Nephron progenitor cell (in vitro differentiated cells): Measurements from ENCODE around the gene TBL1X.

Experiments
- DNase-seq: peaks from one replicate; pipeline ENCODE4 v3.0.0; 2021
- H3K27ac Mint-ChIP-seq: 2 replicates; pipeline ENCODE4 v1.8.0; 2021; ENCODE audit warnings: mild to moderate bottlenecking, moderate library complexity, mixed read lengths
- H3K27me3 Mint-ChIP-seq: 2 replicates; pipeline ENCODE4 v1.8.0; 2021; ENCODE audit warnings: mild to moderate bottlenecking, low read depth, mixed read lengths; ENCODE audit not compliant: poor library complexity
- H3K36me3 Mint-ChIP-seq: 2 replicates; pipeline ENCODE4 v1.8.0; 2021; ENCODE audit warnings: low read depth, mixed read lengths
- H3K4me1 Mint-ChIP-seq: 2 replicates; pipeline ENCODE4 v1.8.0; 2021; ENCODE audit warnings: mixed read lengths
- H3K4me3 Mint-ChIP-seq: 2 replicates; pipeline ENCODE4 v1.8.0; 2021; ENCODE audit warnings: mild to moderate bottlenecking, moderate library complexity, mixed read lengths
- H3K9me3 Mint-ChIP-seq: 2 replicates; pipeline ENCODE4 v1.8.0; 2021; ENCODE audit warnings: mild to moderate bottlenecking, moderate library complexity, mixed read lengths
- CTCF ChIP-seq: fragments of 200-600 bp; sonication (generic); IDR thresholded peaks from 2 replicates; pipeline ENCODE4 v1.5.0; 2021; ENCODE audit warnings: antibody characterized with exemption

The TBL1X gene

GRCh38 chrX:9785944-9786797, 321.3 kb downstream of the TBL1X start, which contains the start of gene SHROOM2:
SHROOM2 (plus strand) TSS chrX:9786429; CDS start chrX:9786546, 117 bp downstream.
- Mint-ChIP-seq H3K4me3 (peak within 1 kb of the TSS; percentile 89), H3K9me3 (peaks cover 54% of the 10 kb centered on the region), H3K4me1 (peaks cover 37% of the 10 kb centered on the region), H3K36me3 (no peaks in the 10 kb centered on the region), H3K27ac (no peak within 1 kb of the TSS), H3K27me3 (peaks cover 24% of the 10 kb centered on the region)
- DNase-seq: peak; percentile 68
- TF ChIP-seq CTCF: no peak

GRCh38 chrX:9786798-9787635, 322.2 kb downstream of the TBL1X start:
- peak overlapping the region; percentile 89 for H3K4me3 Mint-ChIP-seq
- H3K4me1 Mint-ChIP-seq: peaks cover 37% of the 10 kb centered on the region
- H3K36me3 Mint-ChIP-seq: no peaks in the 10 kb centered on the region
- DNase-seq: no peak
- no peak for TF ChIP-seq CTCF
- peaks cover 48% of the 10 kb centered on the region for H3K9me3 Mint-ChIP-seq
- no peak overlapping the region for H3K27ac Mint-ChIP-seq
- peaks cover 24% of the 10 kb centered on the region for H3K27me3 Mint-ChIP-seq

- Mint-ChIP-seq H3K27me3 (peaks cover 26% of the 10 kb centered on the region), H3K27ac (no peak overlapping the region), H3K36me3 (no peaks in the 10 kb centered on the region), H3K4me1 (peaks cover 37% of the 10 kb centered on the region), H3K9me3 (peaks cover 49% of the 10 kb centered on the region), H3K4me3 (peak overlapping the region; percentile 28)
- no peak for TF ChIP-seq CTCF
- no peak for DNase-seq
Observed at GRCh38 chrX:9788911-9789310, 324.1 kb downstream of the TBL1X start.

- peaks cover 49% of the 10 kb centered on the region for H3K9me3 Mint-ChIP-seq
- no peak overlapping the region for H3K4me3 Mint-ChIP-seq
- DNase-seq: no peak
- H3K27me3 Mint-ChIP-seq: peaks cover 25% of the 10 kb centered on the region
- no peak for TF ChIP-seq CTCF
- peaks cover 37% of the 10 kb centered on the region for H3K4me1 Mint-ChIP-seq
- H3K36me3 Mint-ChIP-seq: no peaks in the 10 kb centered on the region
- no peak overlapping the region for H3K27ac Mint-ChIP-seq
Observed at GRCh38 chrX:9789555-9789954, 324.7 kb downstream of the TBL1X start.
